Measurements from ENCODE around the gene BDH1. TPM values are rescaled to one million over a fixed set of nuclear protein-coding genes. Genes with fewer than 3 reads are reported as not detected.
A peak's percentile ranks its signal among the peaks of the same experiment; 100 is the strongest.

BDH1 gene
- total RNA-seq, 1 donor from 2014 or later, result 16.8 TPM

DNA sequence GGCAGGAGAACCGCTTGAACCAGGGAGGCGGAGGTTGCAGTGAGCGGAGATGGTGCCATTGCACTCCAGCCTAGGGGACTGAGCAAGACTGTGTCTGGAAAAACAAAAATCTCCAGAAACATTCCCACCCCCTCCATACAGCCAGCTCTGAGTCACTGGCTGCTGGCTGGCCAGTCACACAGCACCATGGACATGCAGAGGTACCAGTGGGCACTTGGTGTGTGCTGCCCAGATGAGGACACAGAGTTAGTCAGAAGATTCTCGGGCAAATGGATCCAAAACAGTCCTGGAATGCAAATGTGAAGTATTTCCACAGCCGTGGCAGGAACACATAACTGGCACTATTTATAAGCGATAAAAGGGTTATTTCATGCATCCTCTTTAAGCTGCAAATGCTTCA is 44.6 kb downstream of the BDH1 start:
- no peak for TF ChIP-seq CTCF (IDR thresholded peaks at IDR 0.05; ENCODE audit: insufficient read depth, low read length, severe bottlenecking)

DNA sequence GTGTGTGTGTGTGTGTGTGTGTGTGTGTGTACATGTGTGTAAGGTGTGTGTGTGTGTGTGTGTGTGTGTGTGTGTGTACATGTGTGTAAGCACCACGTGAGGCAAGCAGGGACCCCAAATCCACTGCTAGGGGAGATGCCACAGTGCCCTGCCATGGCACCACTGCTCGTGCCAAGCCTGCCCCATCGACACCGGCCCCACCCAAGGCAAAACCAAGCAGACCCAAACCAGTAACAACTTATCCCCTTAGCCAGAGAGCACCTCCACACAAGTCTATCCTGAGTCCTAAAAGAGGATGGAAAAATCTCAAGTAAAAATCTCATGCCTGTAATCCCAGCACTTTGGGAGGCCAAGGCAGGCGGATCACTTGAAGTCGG is 45.1 kb downstream of the BDH1 start:
- FAIRE-seq (no peak), DNase-seq (ENCODE audit: low read depth) (no peak)
- Histone ChIP-seq H3K27me3 (ENCODE audit: control insufficient read depth, insufficient read depth, low read length) (no peaks in the 10 kb centered on the region), H3K36me3 (ENCODE audit: control insufficient read depth, insufficient read depth, low read length) (peaks cover 4% of the 10 kb centered on the region), H3K4me3 (ENCODE audit: low read depth, low read length) (no peak overlapping the region)
- TF ChIP-seq CTCF (IDR thresholded peaks at IDR 0.05; ENCODE audit: insufficient read depth, low read length, severe bottlenecking), result no peak

More for the DNA sequence above, 44.6 kb downstream of the BDH1 start:
- H3K4me3 ChIP-seq (ENCODE audit: low read depth, low read length), result no peak overlapping the region
- peaks cover 4% of the 10 kb centered on the region for H3K36me3 ChIP-seq (ENCODE audit: control insufficient read depth, insufficient read depth, low read length)
- FAIRE-seq (no peak), DNase-seq (ENCODE audit: low read depth) (peak; percentile 49)
- H3K27me3 ChIP-seq (ENCODE audit: control insufficient read depth, insufficient read depth, low read length), result no peaks in the 10 kb centered on the region

GRCh38 chr3:197508924-197509775 is 46.6 kb downstream of the BDH1 start:
- DNase-seq (ENCODE audit: low read depth) (no peak), FAIRE-seq (no peak)
- Histone ChIP-seq H3K36me3 (ENCODE audit: control insufficient read depth, insufficient read depth, low read length) (peaks cover 4% of the 10 kb centered on the region), H3K4me3 (ENCODE audit: low read depth, low read length) (no peak overlapping the region), H3K27me3 (ENCODE audit: control insufficient read depth, insufficient read depth, low read length) (no peaks in the 10 kb centered on the region)
- TF ChIP-seq CTCF (IDR thresholded peaks at IDR 0.05; ENCODE audit: insufficient read depth, low read length, severe bottlenecking), result no peak

- H3K4me3 ChIP-seq (ENCODE audit: low read depth, low read length), result no peak overlapping the region
- no peaks in the 10 kb centered on the region for H3K27me3 ChIP-seq (ENCODE audit: control insufficient read depth, insufficient read depth, low read length)
- FAIRE-seq, result no peak
- H3K36me3 ChIP-seq (ENCODE audit: control insufficient read depth, insufficient read depth, low read length), result peaks cover 4% of the 10 kb centered on the region
- TF ChIP-seq CTCF (IDR thresholded peaks at IDR 0.05; ENCODE audit: insufficient read depth, low read length, severe bottlenecking), result no peak
- no peak for DNase-seq (ENCODE audit: low read depth)
Measured at GRCh38 chr3:197508461-197508860, 47.3 kb downstream of the BDH1 start.

GRCh38 chr3:197508051-197508451 is 47.7 kb downstream of the BDH1 start:
- Histone ChIP-seq H3K27me3 (ENCODE audit: control insufficient read depth, insufficient read depth, low read length) (no peaks in the 10 kb centered on the region), H3K4me3 (ENCODE audit: low read depth, low read length) (no peak overlapping the region), H3K36me3 (ENCODE audit: control insufficient read depth, insufficient read depth, low read length) (peaks cover 4% of the 10 kb centered on the region)
- DNase-seq (ENCODE audit: low read depth) (no peak), FAIRE-seq (no peak)
- TF ChIP-seq CTCF (IDR thresholded peaks at IDR 0.05; ENCODE audit: insufficient read depth, low read length, severe bottlenecking), result no peak

DNA sequence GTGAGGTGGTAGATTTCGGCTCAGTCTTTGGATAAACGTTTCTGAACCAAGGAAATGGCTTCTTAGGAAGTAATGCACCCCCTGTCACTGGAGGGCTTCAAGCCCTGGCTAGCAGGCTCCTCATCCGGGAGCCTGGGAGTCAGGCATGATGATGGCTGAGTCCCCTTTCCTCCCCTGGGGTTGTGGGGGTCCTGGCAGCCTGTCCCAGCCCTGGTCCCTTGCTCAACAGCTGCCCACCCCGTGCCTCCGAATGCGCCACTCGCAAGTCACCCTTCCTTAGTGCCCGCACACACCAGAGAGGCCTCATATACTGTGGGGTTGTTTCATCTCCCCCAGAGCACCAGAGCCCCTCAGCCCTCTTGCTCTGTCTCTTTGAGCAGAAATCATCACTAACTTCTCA is 48.2 kb downstream of the BDH1 start:
- DNase-seq (ENCODE audit: low read depth) (no peak), FAIRE-seq (no peak)
- Histone ChIP-seq H3K4me3 (ENCODE audit: low read depth, low read length) (no peak overlapping the region), H3K36me3 (ENCODE audit: control insufficient read depth, insufficient read depth, low read length) (peaks cover 4% of the 10 kb centered on the region), H3K27me3 (ENCODE audit: control insufficient read depth, insufficient read depth, low read length) (no peaks in the 10 kb centered on the region)
- no peak for TF ChIP-seq CTCF (IDR thresholded peaks at IDR 0.05; ENCODE audit: insufficient read depth, low read length, severe bottlenecking)
